Coronary artery (tissue), 2 donors: Measurements from ENCODE around the gene FSTL1.
"Not testable (repeated sequence)": the region's sequence is repeated elsewhere in the genome, so short reads cannot be mapped to it uniquely, and the experiment has no call there.

ENCODE experiments used
- DNase-seq: peaks from one replicate; pipeline ENCODE4 v3.0.0-alpha.2; 2017; ENCODE audit warnings: low spot score
- H3K27ac ChIP-seq, 2 donors: fragments of 200-600 bp; sonication (generic); one replicate each; pipeline ENCODE4 v1.5.1; 2016 to 2019
- H3K4me3 ChIP-seq: fragments of 200-600 bp; sonication (generic); 2 replicates; pipeline ENCODE4 v1.5.1; 2016; ENCODE audit warnings: mild to moderate bottlenecking, moderate library complexity
- TF ChIP-seq, protein P1 (sequence below): fragments of 200-600 bp; sonication (generic); IDR thresholded peaks from one replicate; pipeline ENCODE4 v1.5.1; 2019; ENCODE audit warnings: antibody characterized with exemption

FSTL1 gene

DNA sequence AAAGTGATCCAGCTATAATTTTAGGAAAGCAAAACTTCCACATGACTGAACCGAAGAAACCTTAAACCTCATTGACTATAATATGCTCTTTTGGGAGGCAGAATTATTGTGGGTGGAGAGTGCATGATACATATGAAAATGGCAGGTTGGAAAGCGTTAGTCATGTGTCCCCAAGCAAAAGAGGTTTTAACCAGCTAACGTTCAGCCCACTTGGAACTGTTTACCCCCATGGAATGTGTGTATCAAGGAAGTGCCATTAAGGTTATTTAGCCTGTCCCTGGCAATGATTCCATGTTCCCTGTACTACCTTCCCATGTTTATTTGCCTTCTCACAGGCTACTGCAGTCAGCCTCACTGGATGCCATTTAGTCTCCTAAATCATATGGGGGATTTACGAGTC is 57.5 kb downstream of the FSTL1 start:
- DNase-seq = no peak
- H3K27ac ChIP-seq = peak overlapping the region in 1 of 2 donors; percentile 29
- TF ChIP-seq, protein P1, sequence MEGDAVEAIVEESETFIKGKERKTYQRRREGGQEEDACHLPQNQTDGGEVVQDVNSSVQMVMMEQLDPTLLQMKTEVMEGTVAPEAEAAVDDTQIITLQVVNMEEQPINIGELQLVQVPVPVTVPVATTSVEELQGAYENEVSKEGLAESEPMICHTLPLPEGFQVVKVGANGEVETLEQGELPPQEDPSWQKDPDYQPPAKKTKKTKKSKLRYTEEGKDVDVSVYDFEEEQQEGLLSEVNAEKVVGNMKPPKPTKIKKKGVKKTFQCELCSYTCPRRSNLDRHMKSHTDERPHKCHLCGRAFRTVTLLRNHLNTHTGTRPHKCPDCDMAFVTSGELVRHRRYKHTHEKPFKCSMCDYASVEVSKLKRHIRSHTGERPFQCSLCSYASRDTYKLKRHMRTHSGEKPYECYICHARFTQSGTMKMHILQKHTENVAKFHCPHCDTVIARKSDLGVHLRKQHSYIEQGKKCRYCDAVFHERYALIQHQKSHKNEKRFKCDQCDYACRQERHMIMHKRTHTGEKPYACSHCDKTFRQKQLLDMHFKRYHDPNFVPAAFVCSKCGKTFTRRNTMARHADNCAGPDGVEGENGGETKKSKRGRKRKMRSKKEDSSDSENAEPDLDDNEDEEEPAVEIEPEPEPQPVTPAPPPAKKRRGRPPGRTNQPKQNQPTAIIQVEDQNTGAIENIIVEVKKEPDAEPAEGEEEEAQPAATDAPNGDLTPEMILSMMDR = no peak
- no peak overlapping the region for H3K4me3 ChIP-seq

GRCh38 chr3:120382941-120383447 is 67.8 kb downstream of the FSTL1 start:
- no peak overlapping the region for H3K4me3 ChIP-seq
- H3K27ac ChIP-seq = no peak overlapping the region
- TF ChIP-seq, protein P1 = no peak
- no peak for DNase-seq

DNA sequence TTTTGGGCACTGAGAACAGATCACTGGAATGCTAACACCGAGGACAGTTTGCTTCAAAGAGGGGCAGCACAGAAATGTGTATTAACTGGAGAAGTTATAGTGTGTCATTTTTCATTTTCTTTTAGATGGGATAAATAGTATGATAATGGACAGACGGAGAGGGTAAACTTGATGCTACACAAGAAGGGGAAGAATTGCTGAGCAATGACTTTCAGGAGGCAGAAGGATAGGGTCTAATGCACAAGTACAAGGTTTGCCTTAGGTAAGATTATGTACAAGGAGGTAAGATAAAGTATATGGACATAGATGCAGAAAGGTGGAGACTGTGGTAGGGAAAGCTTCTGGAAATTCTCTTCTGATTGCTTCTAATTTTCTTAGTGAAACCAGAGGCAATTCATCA is 69.3 kb downstream of the FSTL1 start:
- no peak for DNase-seq
- TF ChIP-seq, protein P1 = no peak
- H3K4me3 ChIP-seq = no peak overlapping the region
- no peak overlapping the region for H3K27ac ChIP-seq

DNA sequence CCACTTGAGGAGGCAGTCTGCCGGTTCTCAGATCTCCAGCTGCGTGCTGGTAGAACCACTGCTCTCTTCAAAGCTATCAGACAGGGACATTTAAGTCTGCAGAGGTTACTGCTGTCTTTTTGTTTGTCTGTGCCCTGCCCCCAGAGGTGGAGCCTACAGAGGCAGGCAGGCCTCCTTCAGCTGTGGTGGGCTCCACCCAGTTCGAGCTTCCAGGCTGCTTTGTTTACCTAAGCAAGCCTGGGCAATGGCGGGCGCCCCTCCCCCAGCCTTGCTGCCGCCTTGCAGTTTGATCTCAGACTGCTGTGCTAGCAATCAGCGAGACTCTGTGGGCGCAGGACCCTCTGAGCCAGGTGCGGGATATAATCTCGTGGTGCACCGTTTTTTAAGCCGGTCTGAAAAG is 72.8 kb downstream of the FSTL1 start:
- not testable (repeated sequence) for H3K4me3 ChIP-seq, DNase-seq, H3K27ac ChIP-seq

DNA sequence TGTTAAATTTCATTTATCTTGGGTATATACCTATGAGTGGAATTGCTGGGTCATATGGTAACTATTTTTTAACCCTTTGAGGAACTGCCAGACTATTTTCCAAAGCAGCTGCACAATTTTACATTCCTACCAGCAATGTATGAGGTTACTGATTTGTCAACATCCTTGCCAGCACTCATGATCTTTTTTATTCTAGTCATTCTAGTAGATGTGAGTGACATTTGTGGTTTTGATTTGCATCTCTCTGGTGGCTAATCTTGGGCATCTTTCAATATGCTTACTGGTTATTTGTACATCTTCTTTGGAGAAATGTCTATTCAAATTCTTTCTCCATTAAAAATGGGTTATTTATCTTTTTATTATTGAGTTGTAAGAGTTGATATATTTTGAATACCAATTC is 80.3 kb downstream of the FSTL1 start:
- TF ChIP-seq, protein P1 = no peak
- no peak overlapping the region for H3K27ac ChIP-seq
- DNase-seq = no peak
- H3K4me3 ChIP-seq = no peak overlapping the region

DNA sequence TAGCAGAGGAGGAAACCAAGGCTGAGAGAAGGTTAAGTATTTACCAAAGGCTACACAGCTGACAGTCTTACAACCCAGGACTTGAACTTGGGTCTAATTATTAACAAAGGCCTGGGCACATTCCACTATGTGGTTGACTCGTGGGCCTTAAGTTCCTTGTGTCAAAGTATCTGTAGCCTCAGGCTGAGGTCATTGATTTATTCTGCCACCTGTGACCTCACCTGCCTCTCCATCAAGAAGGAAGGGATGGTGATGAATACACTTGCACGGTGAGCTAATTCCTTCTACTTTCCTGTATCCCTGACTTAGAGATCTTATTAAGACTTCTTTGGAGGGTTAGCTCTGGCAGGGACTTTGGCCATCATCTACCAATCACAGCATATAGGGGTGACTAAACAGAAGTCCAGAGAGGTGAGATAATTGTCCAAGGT is 81.7 kb downstream of the FSTL1 start:
- TF ChIP-seq, protein P1 = no peak

DNA sequence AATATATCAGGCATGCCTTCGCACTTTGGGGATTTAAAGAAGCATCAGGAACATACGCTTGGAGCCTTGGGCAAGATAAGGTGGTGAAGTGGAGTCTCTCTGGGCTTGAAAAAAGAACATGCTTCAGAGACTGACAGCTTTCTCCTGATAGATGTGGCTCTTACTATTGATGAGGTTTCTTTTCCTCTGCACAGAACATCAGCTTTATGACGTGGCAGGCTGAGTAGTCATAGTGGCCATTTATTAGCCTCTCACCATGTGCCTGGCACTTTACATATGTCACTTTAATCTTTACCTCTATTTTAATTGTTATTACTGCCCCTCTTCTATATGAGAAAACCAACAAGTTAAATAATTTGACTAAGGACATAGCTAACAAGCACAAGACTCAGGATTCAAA is 82.6 kb downstream of the FSTL1 start:
- no peak for DNase-seq
- Histone ChIP-seq H3K27ac (no peak overlapping the region), H3K4me3 (no peak overlapping the region)
- TF ChIP-seq, protein P1 = no peak

More for the DNA sequence above, 81.7 kb downstream of the FSTL1 start:
- Histone ChIP-seq H3K4me3 (no peak overlapping the region), H3K27ac (no peak overlapping the region)
- no peak for DNase-seq

DNA sequence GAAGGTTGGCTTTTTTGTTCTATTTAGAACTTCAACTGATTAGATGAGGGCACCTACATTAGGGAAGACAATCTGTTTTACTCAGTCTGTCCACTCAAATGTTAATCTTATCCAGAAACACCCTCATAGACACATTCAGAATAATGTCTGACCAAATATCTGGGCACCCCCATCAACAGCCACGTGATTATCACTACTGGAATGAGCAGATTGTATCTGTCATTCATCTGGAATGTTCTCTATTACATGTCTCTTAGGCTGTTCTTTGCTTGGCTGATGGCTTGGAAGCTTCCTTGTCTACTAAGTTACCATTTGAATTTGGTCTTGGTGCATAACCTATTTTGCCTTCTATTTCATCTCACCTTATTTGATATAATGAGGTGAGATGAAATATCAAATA is 86.0 kb downstream of the FSTL1 start:
- Histone ChIP-seq H3K27ac (no peak overlapping the region), H3K4me3 (no peak overlapping the region)
- TF ChIP-seq, protein P1 = no peak
- no peak for DNase-seq
